ENCODE measurements around the gene ITPRID2.

- TF ChIP-seq RNF2 (IDR thresholded peaks at IDR 0.05; ENCODE audit: borderline replicate concordance, low read depth, low read length, missing control alignments, poor library complexity, severe bottlenecking) (no peak), KDM1A (IDR thresholded peaks at IDR 0.05; ENCODE audit: borderline replicate concordance, low read length) (no peak), EZH2 (IDR thresholded peaks at IDR 0.05; ENCODE audit: low read depth, low read length, severe bottlenecking) (no peak), KDM5A (IDR thresholded peaks at IDR 0.05; ENCODE audit: low read length) (no peak), TEAD4 (IDR thresholded peaks at IDR 0.05; ENCODE audit: low read depth, low read length) (no peak), TAF1 (IDR thresholded peaks at IDR 0.05; ENCODE audit: low read depth, low read length) (no peak), CTCF (IDR thresholded peaks at IDR 0.05; ENCODE audit: control extremely low read depth in 1 of 3, insufficient read depth in 1 of 3, low read depth in 1 of 3, low read length in 3 of 3) (no peak), POLR2A (IDR thresholded peaks at IDR 0.05; ENCODE audit: control extremely low read depth in 1 of 2, low read depth in 2 of 2, low read length in 2 of 2) (no peak), JUND (IDR thresholded peaks at IDR 0.05; ENCODE audit: low read length) (no peak), MAX (IDR thresholded peaks at IDR 0.05) (no peak), CHD2 (IDR thresholded peaks at IDR 0.05; ENCODE audit: low read length) (no peak), MAFK (IDR thresholded peaks at IDR 0.05; ENCODE audit: low read depth, low read length) (no peak)
These were observed 8.6 kb downstream of the ITPRID2 start for GRCh38 chr2:181900007-181900651.

All from H1 (cell line).